Ovary (tissue), 9 donors: ENCODE results near the gene APAF1. TPM values are rescaled to one million over a fixed set of nuclear protein-coding genes. Genes with fewer than 3 reads are reported as not detected.

Source experiments
- DNase-seq, 5 donors: peaks; one replicate each; pipeline ENCODE4 v3.0.0-alpha.2; 2019 to 2020
- H3K27ac ChIP-seq, 2 donors: fragments of 200-600 bp; one replicate each; pipeline versions ENCODE4 v1.5.1 to v1.8.0; 2019 to 2022
- H3K27me3 ChIP-seq: fragments of 200-600 bp; one replicate; pipeline ENCODE4 v1.8.0; 2022
- H3K36me3 ChIP-seq: fragments of 200-600 bp; sonication (generic); one replicate; pipeline ENCODE4 v1.5.1; 2019
- H3K4me1 ChIP-seq: one replicate; pipeline ENCODE4 v1.8.1; 2013; ENCODE audit warnings: mild to moderate bottlenecking, moderate library complexity; ENCODE audit not compliant: insufficient read depth
- H3K4me3 ChIP-seq: fragments of 200-600 bp; sonication (generic); one replicate; pipeline ENCODE4 v1.5.1; 2017
- H3K9me3 ChIP-seq, 2 donors: fragments of 200-600 bp in 1 of 2; sonication (generic) in 1 of 2; one replicate each; pipeline versions ENCODE4 v1.5.1 to v1.8.1; 2013 to 2019; ENCODE audit warnings: mild to moderate bottlenecking in 1 of 2, moderate library complexity in 1 of 2
- EP300 ChIP-seq: sonication (generic); formaldehyde crosslinking; IDR thresholded peaks from one replicate; pipeline ENCODE4 v1.6.1; 2017; ENCODE audit warnings: antibody characterized with exemption
- POLR2A ChIP-seq: fragments of 450-650 bp; IDR thresholded peaks from one replicate; pipeline ENCODE4 v1.6.1; 2017; ENCODE audit warnings: antibody characterized with exemption, mild to moderate bottlenecking, moderate library complexity
- WGBS, 3 donors: extraction: QIAGEN DNeasy Blood & Tissue Kit in 1 of 3; methylation state at CpG; one replicate each; pipeline versions ENCODE4 v1.1.5 to v1.1.7; 2013 to 2017; 5-methylcytosine and 5-hydroxymethylcytosine counted together
- intact Hi-C, 4 donors: fragments of 100-400 bp; cut with DNase I; formaldehyde crosslinking; loops; one replicate each; pipeline versions ENCODE4 v1.11.0 to v1.15.1; 2022 to 2023
- polyA plus RNA-seq, 2 donors: library from polyadenylated mRNA; stranded (reverse); fragments of 200-250 nt in 1 of 2; fragments of 350-450 nt in 1 of 2; fragmentation: Illumina TruSeq in 1 of 2; extraction: RNeasy Lipid Tissue Mini Kit (QIAGEN cat#74804) in 1 of 2; gene quantifications; one replicate each; pipeline ENCODE4 v1.2.3, GENCODE V29; 2013 to 2014
- total RNA-seq, 7 donors: library from RNA; depleted of rRNA in 2 of 7; stranded (reverse); fragments of >200 nt in 2 of 7; fragmentation: NEBNext Ultra II Directional in 3 of 7; extraction: Animal tissue kit (Norgen Biotek cat#: 25700) in 3 of 7; gene quantifications; one replicate each; pipeline versions ENCODE4 v1.1.0 to v1.2.4, GENCODE V29; 2016 to 2023
- TF ChIP-seq, protein P1 (sequence below), 3 donors: fragments of 450-650 bp in 2 of 3; fragments of 200-600 bp in 1 of 3; IDR thresholded peaks; one replicate each; pipeline versions ENCODE4 v1.5.1 to v1.8.0; 2016 to 2022; ENCODE audit warnings: antibody characterized with exemption in 3 of 3, mild to moderate bottlenecking in 1 of 3
- donor health status: DM: no; HTN: no; CAD: no; lungs with moderate emphysema.
- donor health status: DM: no; HTN: no; CAD: no.
- donor health status: Bipolar disorder and iron deficiency.
- donor health status: DM: yes; HTN: yes; CAD: no.
- donor health status: DM: no; HTN: no; CAD: no.
- donor health status: DM: yes; HTN: yes; CAD: no.

APAF1 gene
- total and polyA plus RNA-seq, 9 donors = 9.4 to 17.1 (median 11.9) TPM

DNA sequence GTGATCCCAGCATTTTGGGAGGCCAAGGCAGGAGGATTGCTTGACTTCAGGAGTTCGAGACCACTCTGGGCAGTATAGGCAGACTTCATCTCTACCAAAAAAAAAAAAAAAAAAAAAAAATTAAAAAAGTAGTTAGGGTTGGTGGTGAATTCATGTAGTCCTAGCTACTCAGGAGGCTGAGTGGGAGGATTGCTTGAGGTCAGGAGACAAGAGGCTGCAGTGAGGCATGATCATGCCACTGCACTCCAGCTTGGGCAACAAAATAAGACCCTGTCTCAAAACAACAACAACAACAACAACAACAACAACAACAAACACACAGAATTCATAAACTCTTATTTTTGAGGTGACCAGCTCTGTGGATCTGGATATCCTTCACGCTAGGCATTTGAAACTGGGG, 34.5 kb upstream of the APAF1 start:
- 93 to 100% (median 97%) methylated on average over 2 of the region's 2 CpGs for WGBS, 3 donors
- no peaks in the 10 kb centered on the region for H3K9me3 ChIP-seq
- TF ChIP-seq POLR2A = no peak
- H3K27ac ChIP-seq = no peak overlapping the region
- no peaks in the 10 kb centered on the region for H3K36me3 ChIP-seq
- no peak overlapping the region for H3K4me3 ChIP-seq
- no peak for DNase-seq
- intact Hi-C loops = no loop called here
- no peaks in the 10 kb centered on the region for H3K27me3 ChIP-seq
- H3K4me1 ChIP-seq = no peaks in the 10 kb centered on the region

- intact Hi-C loops = no loop called here
- TF ChIP-seq EP300 = no peak
- TF ChIP-seq POLR2A = no peak
- TF ChIP-seq, protein P1, sequence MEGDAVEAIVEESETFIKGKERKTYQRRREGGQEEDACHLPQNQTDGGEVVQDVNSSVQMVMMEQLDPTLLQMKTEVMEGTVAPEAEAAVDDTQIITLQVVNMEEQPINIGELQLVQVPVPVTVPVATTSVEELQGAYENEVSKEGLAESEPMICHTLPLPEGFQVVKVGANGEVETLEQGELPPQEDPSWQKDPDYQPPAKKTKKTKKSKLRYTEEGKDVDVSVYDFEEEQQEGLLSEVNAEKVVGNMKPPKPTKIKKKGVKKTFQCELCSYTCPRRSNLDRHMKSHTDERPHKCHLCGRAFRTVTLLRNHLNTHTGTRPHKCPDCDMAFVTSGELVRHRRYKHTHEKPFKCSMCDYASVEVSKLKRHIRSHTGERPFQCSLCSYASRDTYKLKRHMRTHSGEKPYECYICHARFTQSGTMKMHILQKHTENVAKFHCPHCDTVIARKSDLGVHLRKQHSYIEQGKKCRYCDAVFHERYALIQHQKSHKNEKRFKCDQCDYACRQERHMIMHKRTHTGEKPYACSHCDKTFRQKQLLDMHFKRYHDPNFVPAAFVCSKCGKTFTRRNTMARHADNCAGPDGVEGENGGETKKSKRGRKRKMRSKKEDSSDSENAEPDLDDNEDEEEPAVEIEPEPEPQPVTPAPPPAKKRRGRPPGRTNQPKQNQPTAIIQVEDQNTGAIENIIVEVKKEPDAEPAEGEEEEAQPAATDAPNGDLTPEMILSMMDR (IDR thresholded peaks at IDR 0.05) = no peak
- Histone ChIP-seq H3K27ac (no peak overlapping the region), H3K4me3 (no peak overlapping the region), H3K9me3 (no peaks in the 10 kb centered on the region), H3K4me1 (no peaks in the 10 kb centered on the region), H3K36me3 (no peaks in the 10 kb centered on the region), H3K27me3 (no peaks in the 10 kb centered on the region)
- 77 to 86% (median 82%) methylated on average over 5 of the region's 5 CpGs for WGBS, 3 donors
- no peak for DNase-seq
Measured at GRCh38 chr12:98612696-98613334, 32.3 kb upstream of the APAF1 start.

- intact Hi-C loops = no loop called here
- no peak for TF ChIP-seq EP300
- TF ChIP-seq POLR2A = no peak
- TF ChIP-seq, protein P1 (IDR thresholded peaks at IDR 0.05) = no peak
- no peak overlapping the region for H3K4me3 ChIP-seq
- WGBS, 3 donors = 66 to 74% (median 72%) methylated on average over 4 of the region's 4 CpGs
- H3K36me3 ChIP-seq = no peaks in the 10 kb centered on the region
- no peaks in the 10 kb centered on the region for H3K27me3 ChIP-seq
- DNase-seq = no peak
- H3K4me1 ChIP-seq = no peaks in the 10 kb centered on the region
- no peak overlapping the region for H3K27ac ChIP-seq
- H3K9me3 ChIP-seq = no peaks in the 10 kb centered on the region
Measured at GRCh38 chr12:98618952-98619351, 26.1 kb upstream of the APAF1 start.

DNA sequence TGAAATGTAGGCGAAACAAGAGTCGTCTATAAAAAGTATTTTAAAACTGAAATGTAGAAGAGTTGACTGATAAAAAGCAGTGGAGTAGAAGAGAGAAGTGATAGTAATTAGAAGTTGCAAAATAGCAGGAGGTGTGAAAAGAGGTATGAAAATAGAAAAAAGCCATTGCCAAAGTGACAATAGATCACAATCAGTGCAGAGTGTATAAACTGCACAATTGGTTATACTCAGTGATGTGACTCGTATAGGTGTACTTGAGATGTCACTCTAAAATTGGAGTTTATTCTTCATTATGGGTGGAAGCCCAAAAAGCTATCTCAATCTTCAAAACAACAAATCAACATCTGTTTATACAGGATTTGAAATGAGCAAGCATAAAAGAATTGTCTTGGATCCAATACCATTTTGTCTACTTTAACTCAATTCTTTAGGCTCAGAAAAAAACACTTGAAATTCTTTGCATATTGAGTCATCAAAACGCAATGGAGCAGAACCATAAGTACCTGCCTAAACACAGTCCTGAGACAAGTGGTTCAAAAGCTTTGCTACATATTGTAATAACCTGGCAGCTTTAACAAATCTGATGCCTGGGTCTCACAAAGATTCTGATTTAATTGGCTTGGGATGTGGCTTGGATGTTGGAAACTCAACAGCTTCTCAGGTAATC, 9.3 kb upstream of the APAF1 start:
- WGBS, 3 donors = 76 to 81% (median 77%) methylated on average over 4 of the region's 4 CpGs
- intact Hi-C loops = no loop called here

More for the DNA sequence above, 9.3 kb upstream of the APAF1 start:
- Histone ChIP-seq H3K27me3 (no peaks in the 10 kb centered on the region), H3K27ac (no peak overlapping the region), H3K36me3 (no peaks in the 10 kb centered on the region), H3K9me3 (no peaks in the 10 kb centered on the region), H3K4me1 (no peaks in the 10 kb centered on the region), H3K4me3 (no peak overlapping the region)
- TF ChIP-seq, protein P1 (IDR thresholded peaks at IDR 0.05) = no peak
- no peak for TF ChIP-seq EP300
- TF ChIP-seq POLR2A = no peak
- DNase-seq = no peak
